OCI-LY1 (cell line): ENCODE data around the gene UTP25.

ENCODE experiments used
- EZH2 ChIP-seq: fragments of 200-600 bp; sonication (generic), shearing (Covaris generic); IDR thresholded peaks from 2 replicates; pipeline ENCODE4 v1.8.0; 2017; ENCODE audit warnings: borderline replicate concordance, mixed run types, mild to moderate bottlenecking, antibody characterized with exemption, low read length, moderate library complexity, mixed read lengths
- TF ChIP-seq, protein P1 (sequence below): fragments of 200-600 bp; sonication (generic), shearing (Covaris generic); IDR thresholded peaks from 2 replicates; pipeline ENCODE4 v1.5.1; 2017; ENCODE audit warnings: mild to moderate bottlenecking, antibody characterized with exemption, low read length, moderate library complexity, mixed read lengths

DNA sequence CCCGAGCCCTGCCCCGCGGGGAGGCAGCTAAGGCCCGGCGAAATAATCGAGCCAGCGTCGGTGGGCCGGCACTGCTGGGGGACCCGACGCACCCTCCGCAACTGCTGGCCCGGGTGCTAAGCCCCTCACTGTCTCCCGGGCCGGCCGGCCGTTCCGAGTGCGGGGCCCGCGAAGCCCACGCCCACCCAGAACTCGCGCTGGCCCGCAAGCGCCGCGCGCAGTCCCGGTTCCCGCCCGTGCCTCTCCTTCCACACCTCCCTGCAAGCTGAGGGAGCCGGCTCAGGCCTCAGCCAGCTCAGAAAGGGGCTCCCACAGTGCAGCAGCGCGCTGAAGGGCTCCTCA, 61.3 kb downstream of the UTP25 start:
- TF ChIP-seq, protein P1, sequence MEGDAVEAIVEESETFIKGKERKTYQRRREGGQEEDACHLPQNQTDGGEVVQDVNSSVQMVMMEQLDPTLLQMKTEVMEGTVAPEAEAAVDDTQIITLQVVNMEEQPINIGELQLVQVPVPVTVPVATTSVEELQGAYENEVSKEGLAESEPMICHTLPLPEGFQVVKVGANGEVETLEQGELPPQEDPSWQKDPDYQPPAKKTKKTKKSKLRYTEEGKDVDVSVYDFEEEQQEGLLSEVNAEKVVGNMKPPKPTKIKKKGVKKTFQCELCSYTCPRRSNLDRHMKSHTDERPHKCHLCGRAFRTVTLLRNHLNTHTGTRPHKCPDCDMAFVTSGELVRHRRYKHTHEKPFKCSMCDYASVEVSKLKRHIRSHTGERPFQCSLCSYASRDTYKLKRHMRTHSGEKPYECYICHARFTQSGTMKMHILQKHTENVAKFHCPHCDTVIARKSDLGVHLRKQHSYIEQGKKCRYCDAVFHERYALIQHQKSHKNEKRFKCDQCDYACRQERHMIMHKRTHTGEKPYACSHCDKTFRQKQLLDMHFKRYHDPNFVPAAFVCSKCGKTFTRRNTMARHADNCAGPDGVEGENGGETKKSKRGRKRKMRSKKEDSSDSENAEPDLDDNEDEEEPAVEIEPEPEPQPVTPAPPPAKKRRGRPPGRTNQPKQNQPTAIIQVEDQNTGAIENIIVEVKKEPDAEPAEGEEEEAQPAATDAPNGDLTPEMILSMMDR = no peak
- TF ChIP-seq EZH2 = no peak
